HG03097 (cell line): ENCODE measurements around the gene OR2F2.

ENCODE experiments used
- ATAC-seq: cut with Tn5 transposase; IDR thresholded peaks from one replicate; pipeline ENCODE4 v1.9.1; 2021; ENCODE audit not compliant: unreplicated experiment, low FRiP score

The OR2F2 gene

DNA sequence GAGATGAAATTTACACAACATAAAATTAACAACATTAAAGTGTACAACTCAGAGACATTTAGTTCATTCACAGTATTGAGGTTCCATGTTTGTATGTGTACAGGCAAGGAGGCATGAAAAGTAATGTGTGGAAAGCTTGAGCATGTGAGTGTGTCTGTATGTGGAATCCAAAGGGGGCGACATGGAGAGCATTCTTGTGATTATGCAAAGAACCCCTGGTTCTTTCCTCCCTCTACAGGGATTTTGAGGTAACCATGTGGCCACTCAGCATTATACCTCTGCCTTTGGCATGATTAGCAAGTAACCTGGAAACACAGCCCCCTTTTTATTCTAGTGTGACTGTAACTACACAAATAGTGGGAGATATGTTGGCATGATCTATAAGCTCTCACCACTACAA lies 40.6 kb downstream of the OR2F2 start:
- ATAC-seq, result no peak

DNA sequence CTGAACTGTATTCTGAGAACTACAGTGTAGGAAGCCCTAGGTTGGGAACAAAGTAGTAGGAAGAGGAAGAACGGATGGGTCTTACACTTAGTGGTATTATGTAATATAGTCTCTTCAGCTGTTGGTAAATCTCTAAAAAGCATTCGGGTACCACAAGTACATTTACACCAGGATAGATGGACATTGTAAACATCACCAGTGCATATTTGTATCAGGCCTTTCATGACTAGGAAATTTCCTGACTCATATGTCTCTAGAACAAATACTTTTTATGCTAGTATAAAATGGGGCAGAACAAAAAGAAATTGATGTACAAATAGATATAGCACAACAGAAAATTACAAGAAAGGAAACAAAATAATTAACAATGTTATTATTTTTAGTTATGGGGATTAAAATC lies 43.6 kb downstream of the OR2F2 start:
- ATAC-seq, result no peak

DNA sequence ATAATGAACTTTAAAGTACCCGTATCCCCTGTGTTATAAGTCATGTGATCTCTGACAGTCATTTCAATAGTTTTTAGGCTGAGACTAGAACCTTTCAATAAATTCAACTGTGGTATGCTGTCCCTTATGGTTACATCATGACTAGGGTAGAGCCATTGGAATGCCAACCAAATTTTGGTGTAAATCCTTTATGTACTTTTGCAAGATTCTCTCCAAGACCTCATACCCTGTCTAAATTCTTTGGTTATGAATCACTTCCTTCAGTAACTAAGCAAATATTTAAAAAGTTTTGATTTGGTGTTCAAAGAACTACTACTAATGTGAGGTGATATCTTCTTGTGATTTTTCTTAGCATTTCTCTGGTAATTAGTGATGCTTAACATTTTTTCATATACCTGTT lies 44.3 kb downstream of the OR2F2 start:
- ATAC-seq, result no peak

DNA sequence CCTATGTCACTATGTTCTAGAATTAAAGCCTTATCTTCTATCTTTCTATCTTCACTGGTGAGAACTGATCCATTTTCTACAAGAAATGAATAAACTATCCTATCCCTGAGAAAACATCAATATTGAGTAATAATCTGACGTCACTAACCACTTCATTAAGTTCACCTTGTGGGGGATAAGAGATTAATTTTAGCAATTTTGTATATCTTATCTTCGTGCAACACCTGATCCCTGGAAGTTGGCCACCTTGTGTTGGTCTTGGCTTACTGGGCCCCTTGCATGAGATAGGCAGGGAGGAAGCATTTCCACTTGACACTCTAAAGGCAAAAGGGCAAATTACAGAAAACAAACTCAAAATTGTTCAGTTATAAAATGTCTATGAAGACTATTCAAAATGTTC lies 45.0 kb downstream of the OR2F2 start:
- ATAC-seq, result no peak

DNA sequence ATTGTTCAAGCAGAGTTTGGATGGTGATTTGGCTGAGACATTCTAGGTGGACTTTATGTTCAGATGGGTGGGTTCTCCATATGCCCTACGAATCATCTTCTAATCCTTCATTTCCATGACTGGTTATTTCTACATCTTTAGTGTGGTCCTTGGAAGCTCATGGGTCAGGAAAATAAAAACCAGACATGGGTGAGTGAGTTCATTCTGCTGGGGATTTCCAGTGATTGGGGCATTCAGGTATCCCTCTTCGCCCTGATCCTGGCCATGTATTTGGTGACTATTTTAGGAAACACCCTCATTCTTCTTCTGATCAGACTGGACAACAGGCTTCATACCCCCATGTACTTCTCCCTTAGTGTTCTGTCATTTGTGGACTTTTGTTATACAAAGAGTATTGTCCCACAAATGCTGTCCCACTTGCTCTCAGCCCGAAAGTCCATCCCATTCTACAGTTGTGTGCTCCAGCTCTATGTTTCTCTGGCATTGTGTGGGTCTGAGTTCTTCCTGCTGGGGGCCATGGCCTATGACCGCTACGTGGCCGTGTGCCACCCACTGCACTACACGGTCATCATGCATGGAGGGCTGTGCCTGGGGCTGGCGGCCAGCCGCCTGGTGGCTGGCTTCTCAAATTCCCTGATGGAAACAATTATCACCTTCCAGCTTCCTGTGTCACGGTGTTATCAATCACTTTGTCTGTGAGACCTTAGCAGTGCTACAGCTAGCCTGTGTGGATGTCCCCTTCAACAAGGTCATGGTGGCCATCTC lies 45.9 kb downstream of the OR2F2 start:
- ATAC-seq, result no peak

DNA sequence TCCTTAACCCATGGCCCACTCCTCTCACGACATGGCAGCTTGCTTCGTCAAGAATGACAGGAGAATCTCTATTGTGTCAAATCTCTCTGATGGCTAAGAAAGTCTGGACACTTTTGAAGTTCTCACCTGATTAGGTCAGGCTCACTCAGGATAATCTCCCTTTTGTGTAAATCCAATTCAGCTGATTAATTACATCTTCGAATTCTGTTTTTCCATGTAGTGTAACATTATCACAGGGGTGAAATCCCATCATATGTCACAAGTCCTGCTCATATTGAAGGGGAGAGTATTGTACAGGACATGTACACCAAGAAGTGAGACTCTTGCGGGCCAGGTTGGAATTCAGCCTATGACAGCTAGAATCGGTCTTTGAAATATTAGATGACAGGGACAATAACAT lies 48.9 kb downstream of the OR2F2 start:
- ATAC-seq, result no peak
